Breast epithelium (tissue), 3 donors: Measurements from ENCODE around the gene FBXO47.

Source experiments
- POLR2A ChIP-seq: fragments of 450-650 bp; IDR thresholded peaks from one replicate; pipeline ENCODE4 v1.6.1; 2016; ENCODE audit warnings: antibody characterized with exemption, mild to moderate bottlenecking, moderate library complexity
- TF ChIP-seq, protein P1 (sequence below), 3 donors: fragments of 450-650 bp; IDR thresholded peaks; one replicate each; pipeline ENCODE4 v1.5.1; 2016 to 2017; ENCODE audit warnings: antibody characterized with exemption in 3 of 3, mild to moderate bottlenecking in 3 of 3, moderate library complexity in 3 of 3

DNA sequence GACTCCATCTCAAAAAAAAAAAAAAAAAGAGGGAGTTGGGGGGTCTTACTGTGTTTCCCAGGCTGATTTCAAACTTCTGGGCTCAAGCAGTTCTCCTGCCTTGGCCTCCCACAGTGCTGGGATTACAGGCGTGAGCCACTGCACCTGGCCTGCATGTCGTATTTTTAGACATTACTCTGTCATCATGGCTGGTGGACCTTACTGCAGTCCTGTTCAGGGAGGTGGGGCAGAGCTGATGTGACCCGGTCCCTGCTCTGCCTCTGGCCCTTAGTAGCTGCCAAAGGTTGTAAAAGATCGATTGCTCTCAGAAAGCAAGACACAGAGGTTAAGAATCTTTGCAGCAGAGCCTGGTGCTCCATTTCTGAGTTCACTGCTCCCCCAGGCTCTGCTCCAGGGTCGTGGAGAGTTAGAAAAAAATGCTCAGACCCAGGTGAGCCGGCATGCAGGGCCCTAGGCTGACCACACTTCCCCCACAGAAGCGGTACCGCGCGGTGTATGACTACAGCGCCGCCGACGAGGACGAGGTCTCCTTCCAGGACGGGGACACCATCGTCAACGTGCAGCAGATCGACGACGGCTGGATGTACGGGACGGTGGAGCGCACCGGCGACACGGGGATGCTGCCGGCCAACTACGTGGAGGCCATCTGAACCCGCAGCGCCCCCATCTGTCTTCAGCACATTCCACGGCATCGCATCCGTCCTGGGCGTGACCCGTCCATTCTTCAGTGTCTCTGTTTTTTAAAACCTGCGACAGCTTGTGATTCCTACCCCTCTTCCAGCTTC, 48.9 kb downstream of the FBXO47 start:
- TF ChIP-seq POLR2A, result no peak
- TF ChIP-seq, protein P1, sequence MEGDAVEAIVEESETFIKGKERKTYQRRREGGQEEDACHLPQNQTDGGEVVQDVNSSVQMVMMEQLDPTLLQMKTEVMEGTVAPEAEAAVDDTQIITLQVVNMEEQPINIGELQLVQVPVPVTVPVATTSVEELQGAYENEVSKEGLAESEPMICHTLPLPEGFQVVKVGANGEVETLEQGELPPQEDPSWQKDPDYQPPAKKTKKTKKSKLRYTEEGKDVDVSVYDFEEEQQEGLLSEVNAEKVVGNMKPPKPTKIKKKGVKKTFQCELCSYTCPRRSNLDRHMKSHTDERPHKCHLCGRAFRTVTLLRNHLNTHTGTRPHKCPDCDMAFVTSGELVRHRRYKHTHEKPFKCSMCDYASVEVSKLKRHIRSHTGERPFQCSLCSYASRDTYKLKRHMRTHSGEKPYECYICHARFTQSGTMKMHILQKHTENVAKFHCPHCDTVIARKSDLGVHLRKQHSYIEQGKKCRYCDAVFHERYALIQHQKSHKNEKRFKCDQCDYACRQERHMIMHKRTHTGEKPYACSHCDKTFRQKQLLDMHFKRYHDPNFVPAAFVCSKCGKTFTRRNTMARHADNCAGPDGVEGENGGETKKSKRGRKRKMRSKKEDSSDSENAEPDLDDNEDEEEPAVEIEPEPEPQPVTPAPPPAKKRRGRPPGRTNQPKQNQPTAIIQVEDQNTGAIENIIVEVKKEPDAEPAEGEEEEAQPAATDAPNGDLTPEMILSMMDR (IDR thresholded peaks at IDR 0.05), result no peak
